Lower leg skin (tissue), 3 donors: ENCODE data around the gene TBXAS1.

Source experiments
- POLR2A ChIP-seq, 2 donors: fragments of 450-650 bp; IDR thresholded peaks; one replicate each; pipeline ENCODE4 v1.6.1; 2016 to 2017; ENCODE audit warnings: antibody characterized with exemption in 2 of 2, mild to moderate bottlenecking in 1 of 2, moderate library complexity in 1 of 2
- TF ChIP-seq, protein P1 (sequence below), 3 donors: fragments of 450-650 bp; IDR thresholded peaks; one replicate each; pipeline ENCODE4 v1.5.1; 2016; ENCODE audit warnings: antibody characterized with exemption in 3 of 3, mild to moderate bottlenecking in 3 of 3, moderate library complexity in 2 of 3

DNA sequence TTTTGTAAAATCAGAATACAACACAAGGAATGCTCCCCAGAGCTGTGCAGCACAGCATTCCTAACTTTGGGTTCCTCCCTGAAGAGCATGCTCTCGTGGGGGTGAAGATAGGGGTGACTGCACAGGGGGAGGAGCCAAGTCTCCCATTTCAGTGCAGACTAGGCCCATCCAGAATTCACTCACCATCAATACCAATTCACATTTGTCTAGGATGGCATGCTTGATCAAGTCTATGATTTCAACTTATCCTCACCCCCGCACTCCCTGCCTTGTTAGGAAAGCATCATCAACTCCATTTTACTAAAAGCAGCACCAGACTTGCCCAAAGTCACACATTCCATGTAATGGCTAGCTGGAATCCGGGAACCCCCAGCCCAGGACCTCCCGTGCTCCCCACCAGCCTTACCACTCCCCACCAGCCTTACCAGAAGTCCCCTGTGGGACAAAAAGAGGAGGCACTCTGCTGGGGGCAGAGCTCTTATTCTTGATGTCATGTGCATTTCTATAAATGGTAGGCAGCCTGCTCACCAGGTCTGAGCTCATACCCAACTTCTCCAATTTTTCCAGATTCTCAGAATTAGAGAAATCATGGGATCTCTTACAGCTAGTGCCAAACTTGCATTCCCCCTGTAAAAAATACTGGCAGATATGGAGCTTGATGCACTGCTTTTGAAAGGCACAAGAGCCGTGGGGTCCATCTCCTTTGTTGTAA, 227.5 kb downstream of the TBXAS1 start:
- TF ChIP-seq, protein P1, sequence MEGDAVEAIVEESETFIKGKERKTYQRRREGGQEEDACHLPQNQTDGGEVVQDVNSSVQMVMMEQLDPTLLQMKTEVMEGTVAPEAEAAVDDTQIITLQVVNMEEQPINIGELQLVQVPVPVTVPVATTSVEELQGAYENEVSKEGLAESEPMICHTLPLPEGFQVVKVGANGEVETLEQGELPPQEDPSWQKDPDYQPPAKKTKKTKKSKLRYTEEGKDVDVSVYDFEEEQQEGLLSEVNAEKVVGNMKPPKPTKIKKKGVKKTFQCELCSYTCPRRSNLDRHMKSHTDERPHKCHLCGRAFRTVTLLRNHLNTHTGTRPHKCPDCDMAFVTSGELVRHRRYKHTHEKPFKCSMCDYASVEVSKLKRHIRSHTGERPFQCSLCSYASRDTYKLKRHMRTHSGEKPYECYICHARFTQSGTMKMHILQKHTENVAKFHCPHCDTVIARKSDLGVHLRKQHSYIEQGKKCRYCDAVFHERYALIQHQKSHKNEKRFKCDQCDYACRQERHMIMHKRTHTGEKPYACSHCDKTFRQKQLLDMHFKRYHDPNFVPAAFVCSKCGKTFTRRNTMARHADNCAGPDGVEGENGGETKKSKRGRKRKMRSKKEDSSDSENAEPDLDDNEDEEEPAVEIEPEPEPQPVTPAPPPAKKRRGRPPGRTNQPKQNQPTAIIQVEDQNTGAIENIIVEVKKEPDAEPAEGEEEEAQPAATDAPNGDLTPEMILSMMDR (IDR thresholded peaks at IDR 0.05) = no peak
- TF ChIP-seq POLR2A (IDR thresholded peaks at IDR 0.05) = no peak
